Loucy (cell line): Measurements from ENCODE around the gene GTF2E1.

Experiments
- H2AFZ ChIP-seq: fragments of 200-600 bp; sonication (generic); 2 replicates; pipeline ENCODE4 v1.6.0; 2016; ENCODE audit warnings: antibody characterized with exemption, mild to moderate bottlenecking, low read length, moderate library complexity
- H3F3A ChIP-seq: fragments of 200-600 bp; 2 replicates; pipeline ENCODE4 v1.6.0; 2016; ENCODE audit warnings: antibody characterized with exemption, low read depth, mild to moderate bottlenecking
- H3K27me3 ChIP-seq: fragments of 200-600 bp; sonication (generic); 2 replicates; pipeline ENCODE4 v1.6.1; 2014; ENCODE audit warnings: low read length, mild to moderate bottlenecking; ENCODE audit not compliant: insufficient read depth, poor library complexity, severe bottlenecking
- H3K36me3 ChIP-seq: fragments of 200-600 bp; sonication (generic); 2 replicates; pipeline ENCODE4 v1.6.1; 2016; ENCODE audit warnings: low read length; ENCODE audit not compliant: insufficient read depth
- H3K4me1 ChIP-seq: fragments of 200-600 bp; sonication (generic); 2 replicates; pipeline ENCODE4 v1.5.1; 2014; ENCODE audit warnings: low read length, mild to moderate bottlenecking; ENCODE audit not compliant: insufficient read depth, poor library complexity, severe bottlenecking
- H3K4me2 ChIP-seq: fragments of 200-600 bp; sonication (generic); 2 replicates; pipeline ENCODE4 v1.6.0; 2014; ENCODE audit warnings: antibody characterized with exemption, low read length, low read depth, mild to moderate bottlenecking; ENCODE audit not compliant: poor library complexity, severe bottlenecking
- H3K4me3 ChIP-seq: fragments of 200-600 bp; sonication (generic); 2 replicates; pipeline ENCODE4 v1.5.1; 2014; ENCODE audit warnings: low read length, mild to moderate bottlenecking, mixed read lengths; ENCODE audit not compliant: poor library complexity, severe bottlenecking
- H3K79me2 ChIP-seq: fragments of 200-600 bp; sonication (generic); 2 replicates; pipeline ENCODE4 v1.6.1; 2014; ENCODE audit warnings: low read length; ENCODE audit not compliant: insufficient read depth
- H3K9ac ChIP-seq: fragments of 200-600 bp; sonication (generic); 2 replicates; pipeline ENCODE4 v1.6.0; 2014; ENCODE audit warnings: mild to moderate bottlenecking, low read depth, low read length, moderate library complexity; ENCODE audit not compliant: poor library complexity, severe bottlenecking
- H3K9me2 ChIP-seq: fragments of 200-600 bp; sonication (generic); replicated peaks from 2 replicates; pipeline ENCODE4 v1.6.1; 2016; ENCODE audit warnings: low read depth, low read length, mixed read lengths
- H3K9me3 ChIP-seq: fragments of 200-600 bp; sonication (generic); 2 replicates; pipeline ENCODE4 v1.6.1; 2014; ENCODE audit warnings: mild to moderate bottlenecking, antibody characterized with exemption, low read length, low read depth; ENCODE audit not compliant: insufficient read depth
- H4K20me1 ChIP-seq: fragments of 200-600 bp; sonication (generic); 2 replicates; pipeline ENCODE4 v1.6.0; 2014; ENCODE audit warnings: antibody characterized with exemption, low read length, mild to moderate bottlenecking; ENCODE audit not compliant: insufficient read depth, poor library complexity, severe bottlenecking
- EZH2phosphoT487 ChIP-seq: fragments of 200-600 bp; IDR thresholded peaks from 2 replicates; pipeline ENCODE4 v1.6.1; 2018; ENCODE audit warnings: antibody characterized with exemption, mild to moderate bottlenecking, moderate library complexity, borderline replicate concordance
- TF ChIP-seq, protein P1 (sequence below): fragments of 200-600 bp; sonication (generic); conservative IDR thresholded peaks from 2 replicates; pipeline ENCODE4 v1.5.1; 2014; ENCODE audit warnings: mild to moderate bottlenecking, antibody characterized with exemption, low read length

The GTF2E1 gene

DNA sequence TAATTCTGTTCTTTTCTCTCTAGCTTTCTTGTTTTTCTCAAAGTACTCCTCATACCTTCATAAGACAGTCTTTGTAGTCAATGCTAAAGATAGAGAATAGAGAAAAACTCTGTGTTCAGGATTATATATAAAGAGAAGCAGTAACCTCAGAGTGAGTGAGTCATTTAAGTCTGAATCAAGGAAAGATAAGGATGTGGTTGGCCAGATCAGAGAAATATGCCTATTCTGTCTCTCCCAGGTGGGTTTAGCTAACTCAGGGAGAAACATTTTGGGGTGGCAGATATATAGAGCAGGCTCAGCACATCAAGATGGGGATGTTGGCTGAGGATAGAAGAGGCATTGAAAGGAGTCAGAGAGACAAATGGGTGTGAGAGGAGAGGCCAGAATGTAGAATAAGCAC lies 31.4 kb downstream of the GTF2E1 start:
- no peaks in the 10 kb centered on the region for H3K4me1 ChIP-seq
- H3K9me3 ChIP-seq, result no peaks in the 10 kb centered on the region
- TF ChIP-seq, protein P1, sequence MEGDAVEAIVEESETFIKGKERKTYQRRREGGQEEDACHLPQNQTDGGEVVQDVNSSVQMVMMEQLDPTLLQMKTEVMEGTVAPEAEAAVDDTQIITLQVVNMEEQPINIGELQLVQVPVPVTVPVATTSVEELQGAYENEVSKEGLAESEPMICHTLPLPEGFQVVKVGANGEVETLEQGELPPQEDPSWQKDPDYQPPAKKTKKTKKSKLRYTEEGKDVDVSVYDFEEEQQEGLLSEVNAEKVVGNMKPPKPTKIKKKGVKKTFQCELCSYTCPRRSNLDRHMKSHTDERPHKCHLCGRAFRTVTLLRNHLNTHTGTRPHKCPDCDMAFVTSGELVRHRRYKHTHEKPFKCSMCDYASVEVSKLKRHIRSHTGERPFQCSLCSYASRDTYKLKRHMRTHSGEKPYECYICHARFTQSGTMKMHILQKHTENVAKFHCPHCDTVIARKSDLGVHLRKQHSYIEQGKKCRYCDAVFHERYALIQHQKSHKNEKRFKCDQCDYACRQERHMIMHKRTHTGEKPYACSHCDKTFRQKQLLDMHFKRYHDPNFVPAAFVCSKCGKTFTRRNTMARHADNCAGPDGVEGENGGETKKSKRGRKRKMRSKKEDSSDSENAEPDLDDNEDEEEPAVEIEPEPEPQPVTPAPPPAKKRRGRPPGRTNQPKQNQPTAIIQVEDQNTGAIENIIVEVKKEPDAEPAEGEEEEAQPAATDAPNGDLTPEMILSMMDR, result no peak
- TF ChIP-seq EZH2phosphoT487, result no peak
- no peak overlapping the region for H3K4me2 ChIP-seq
- H2AFZ ChIP-seq, result no peak overlapping the region
- no peaks in the 10 kb centered on the region for H3K27me3 ChIP-seq
- no peaks in the 10 kb centered on the region for H3K79me2 ChIP-seq
- H3K4me3 ChIP-seq, result no peak overlapping the region
- no peaks in the 10 kb centered on the region for H3K9me2 ChIP-seq
- H4K20me1 ChIP-seq, result no peaks in the 10 kb centered on the region
- no peak overlapping the region for H3K9ac ChIP-seq
- peaks cover 64% of the 10 kb centered on the region; the same call in 1 of the 2 replicates for H3K36me3 ChIP-seq
- no peaks in the 10 kb centered on the region for H3F3A ChIP-seq

DNA sequence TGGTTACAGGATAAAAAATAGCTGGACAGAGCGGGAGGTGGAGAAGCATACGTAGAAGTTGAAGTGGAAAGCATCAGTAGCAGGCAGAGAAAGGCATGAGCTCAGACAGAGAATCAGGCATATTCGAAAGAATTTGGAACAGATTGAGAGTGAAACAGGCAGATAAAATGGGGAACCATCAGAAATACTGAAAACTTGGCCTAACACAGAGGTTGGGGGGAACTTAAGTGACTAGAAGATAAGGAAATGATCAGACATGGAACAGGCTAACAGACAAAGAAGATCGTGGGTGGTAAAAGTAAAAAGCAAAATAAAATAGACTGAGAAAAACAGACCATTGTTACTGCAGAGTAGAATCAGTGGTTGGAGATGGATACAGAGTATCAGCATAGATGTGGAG lies 32.9 kb downstream of the GTF2E1 start:
- Histone ChIP-seq H3K9me2 (no peaks in the 10 kb centered on the region), H3K79me2 (no peaks in the 10 kb centered on the region), H3K4me1 (no peaks in the 10 kb centered on the region), H3K36me3 (peaks cover 76% of the 10 kb centered on the region; the same call in 1 of the 2 replicates), H3F3A (no peaks in the 10 kb centered on the region), H3K9ac (no peak overlapping the region), H4K20me1 (no peaks in the 10 kb centered on the region), H3K9me3 (no peaks in the 10 kb centered on the region), H2AFZ (no peak overlapping the region), H3K4me3 (no peak overlapping the region), H3K4me2 (no peak overlapping the region), H3K27me3 (no peaks in the 10 kb centered on the region)
- TF ChIP-seq, protein P1, result no peak
- no peak for TF ChIP-seq EZH2phosphoT487

DNA sequence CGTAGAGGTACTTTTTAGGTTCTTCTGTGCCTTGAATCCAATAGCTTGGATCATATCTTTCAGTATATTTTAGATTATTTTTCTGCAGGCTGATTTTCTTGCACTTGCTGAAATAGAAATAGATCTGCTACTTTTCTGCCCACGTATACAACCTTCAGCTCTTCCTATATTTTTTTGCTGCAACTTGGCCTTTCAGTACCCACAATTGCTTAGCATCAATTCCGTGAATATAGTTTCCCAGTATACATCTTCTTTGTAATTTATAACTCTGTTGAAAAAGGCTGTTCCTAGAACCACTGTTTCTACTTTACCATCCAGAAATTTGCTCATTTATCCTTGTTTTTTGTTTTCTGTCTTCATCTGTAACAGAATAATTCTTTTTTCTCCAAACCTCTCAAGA lies 36.2 kb downstream of the GTF2E1 start:
- Histone ChIP-seq H3K27me3 (no peaks in the 10 kb centered on the region), H3K4me3 (no peak overlapping the region), H3K9ac (no peak overlapping the region), H3K9me3 (no peaks in the 10 kb centered on the region), H3K36me3 (peaks cover 69% of the 10 kb centered on the region; the same call in 1 of the 2 replicates), H3K79me2 (no peaks in the 10 kb centered on the region), H3F3A (no peaks in the 10 kb centered on the region), H3K4me2 (no peak overlapping the region), H4K20me1 (no peaks in the 10 kb centered on the region), H3K9me2 (no peaks in the 10 kb centered on the region), H3K4me1 (no peaks in the 10 kb centered on the region), H2AFZ (no peak overlapping the region)
- TF ChIP-seq EZH2phosphoT487, result no peak
- TF ChIP-seq, protein P1, result no peak
